ENCODE results near the gene SLC35D2.

Gene SLC35D2

DNA sequence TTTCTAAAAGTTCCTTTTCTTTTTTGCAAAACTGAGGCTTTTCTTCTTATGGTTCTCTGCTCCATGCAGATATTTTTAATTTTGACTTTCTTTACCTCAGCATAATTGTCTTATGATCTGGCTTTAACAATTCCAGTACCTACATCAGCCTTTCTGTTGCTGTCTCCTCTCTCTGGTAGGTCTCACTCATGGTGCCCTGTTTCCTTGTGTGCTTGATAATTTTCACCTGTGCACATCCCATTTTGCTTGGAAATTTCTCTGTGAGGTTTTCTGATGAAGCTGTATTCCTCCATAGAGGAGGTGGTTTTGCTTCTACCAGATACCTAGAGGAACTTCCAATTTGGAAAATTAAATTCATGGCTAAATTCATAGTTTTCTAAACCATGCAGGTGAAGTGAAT lies 79.3 kb downstream of the SLC35D2 start:
- no peak for TF ChIP-seq CTCF (IDR thresholded peaks at IDR 0.05; ENCODE audit: borderline replicate concordance, insufficient read depth, low read depth, low read length)
- H3K4me3 ChIP-seq (ENCODE audit: low read depth, low read length) = no peak overlapping the region

DNA sequence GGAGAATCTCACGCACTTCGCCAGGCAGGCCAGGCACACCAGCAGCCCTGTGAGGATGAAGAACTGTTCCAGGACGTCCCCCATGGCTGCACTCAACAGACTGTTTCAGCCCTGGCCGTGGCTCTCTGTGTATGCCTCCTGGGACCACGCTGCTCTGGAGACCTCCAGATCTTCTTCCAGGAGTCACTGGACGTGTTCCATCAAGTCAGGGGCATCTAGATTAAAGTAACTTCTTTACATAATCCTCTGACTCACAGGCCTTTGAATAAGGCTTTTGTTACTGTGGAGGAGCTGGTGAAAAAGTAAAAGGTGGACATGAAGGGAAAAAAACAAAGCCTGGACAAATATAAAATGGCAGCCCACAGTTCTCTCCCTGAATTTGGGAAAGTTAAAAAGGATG lies 81.5 kb downstream of the SLC35D2 start, which contains the start of gene HSD17B3:
TSS of gene HSD17B3 (minus strand) at position 156 of the 400 bp plus-strand sequence. CDS start at position 84, 72 bp downstream.
- H3K4me3 ChIP-seq (ENCODE audit: low read depth, low read length) = no peak within 1 kb of the TSS
- no peak for TF ChIP-seq CTCF (IDR thresholded peaks at IDR 0.05; ENCODE audit: borderline replicate concordance, insufficient read depth, low read depth, low read length)

DNA sequence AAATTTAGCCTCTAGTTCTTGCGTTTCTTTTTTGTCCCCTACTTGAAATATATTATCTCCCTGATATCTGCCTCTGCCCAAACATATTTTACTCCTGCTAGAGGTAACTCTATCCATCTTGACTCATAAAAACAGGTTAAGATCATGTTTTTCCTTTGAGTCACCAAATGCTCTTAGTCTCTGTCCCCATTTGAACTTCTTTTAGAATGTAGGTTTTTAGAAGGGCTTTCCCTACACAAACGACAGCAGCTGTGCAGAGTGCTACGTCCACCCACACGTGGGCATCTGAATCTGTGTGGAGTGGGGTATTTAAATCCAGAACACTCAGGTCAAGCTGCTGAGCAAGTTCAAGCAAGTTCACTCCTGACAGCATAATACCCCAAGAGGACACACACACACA lies 83.7 kb downstream of the SLC35D2 start:
- TF ChIP-seq CTCF (IDR thresholded peaks at IDR 0.05; ENCODE audit: borderline replicate concordance, insufficient read depth, low read depth, low read length) = no peak
- H3K4me3 ChIP-seq (ENCODE audit: low read depth, low read length) = no peak overlapping the region

GRCh38 chr9:96294159-96294545 lies 89.4 kb downstream of the SLC35D2 start:
- TF ChIP-seq CTCF (IDR thresholded peaks at IDR 0.05; ENCODE audit: borderline replicate concordance, insufficient read depth, low read depth, low read length) = no peak
- H3K4me3 ChIP-seq (ENCODE audit: low read depth, low read length) = no peak overlapping the region

DNA sequence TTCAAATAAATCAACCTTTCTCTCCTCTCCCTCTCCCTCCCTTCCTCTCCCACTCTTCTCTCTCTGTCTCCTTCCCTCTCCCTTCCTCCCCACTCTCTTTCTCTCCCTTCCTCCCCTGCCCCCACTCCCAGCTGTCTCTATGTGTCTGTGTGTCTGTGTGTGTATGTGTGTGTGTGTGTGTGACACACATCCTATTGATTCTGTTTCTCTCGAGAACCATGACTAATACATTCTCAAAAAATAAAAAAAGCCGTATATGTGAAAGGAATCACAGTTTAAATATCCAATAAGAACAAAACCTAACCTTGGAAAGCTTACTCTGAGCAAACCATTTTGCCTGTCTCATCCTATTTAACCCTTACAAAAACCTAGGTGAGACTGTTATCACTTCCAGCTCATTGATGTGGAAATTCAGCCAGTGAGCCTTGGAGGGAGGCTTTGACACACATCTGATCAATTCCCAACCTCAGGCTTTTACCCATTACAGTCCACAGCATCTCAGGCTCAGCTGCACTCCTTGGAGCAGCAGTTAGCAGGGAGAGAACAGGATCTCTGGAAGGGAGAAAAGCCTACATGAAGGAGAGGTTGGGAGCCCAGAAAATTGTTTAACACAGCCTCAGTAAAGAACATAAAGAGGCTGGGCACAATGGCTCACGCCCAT lies 89.9 kb downstream of the SLC35D2 start:
- H3K4me3 ChIP-seq (ENCODE audit: low read depth, low read length) = no peak overlapping the region
- no peak for TF ChIP-seq CTCF (IDR thresholded peaks at IDR 0.05; ENCODE audit: borderline replicate concordance, insufficient read depth, low read depth, low read length)

DNA sequence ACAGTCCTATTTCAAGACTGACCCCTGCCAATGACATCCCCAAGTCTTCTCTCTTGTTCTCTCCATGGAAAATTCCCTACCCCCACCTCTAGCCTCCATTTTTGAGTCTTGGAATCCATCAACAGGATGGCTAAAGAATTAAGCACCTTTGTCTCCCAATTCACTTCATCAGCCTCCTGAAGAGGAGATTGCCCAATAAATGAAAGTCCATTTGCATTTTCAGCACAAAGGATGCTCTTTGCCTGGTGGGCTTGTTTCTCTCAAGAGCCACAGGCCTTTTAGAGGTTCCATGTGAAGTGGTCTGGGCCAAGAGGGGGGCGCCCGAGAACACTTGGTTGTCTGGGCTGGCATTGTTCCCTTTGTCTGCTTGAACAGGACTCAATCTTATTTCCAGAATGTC lies 94.1 kb downstream of the SLC35D2 start:
- no peak for TF ChIP-seq CTCF (IDR thresholded peaks at IDR 0.05; ENCODE audit: borderline replicate concordance, insufficient read depth, low read depth, low read length)
- no peak overlapping the region for H3K4me3 ChIP-seq (ENCODE audit: low read depth, low read length)

GRCh38 chr9:96281641-96282040 lies 101.9 kb downstream of the SLC35D2 start:
- H3K4me3 ChIP-seq (ENCODE audit: low read depth, low read length) = no peak overlapping the region
- no peak for TF ChIP-seq CTCF (IDR thresholded peaks at IDR 0.05; ENCODE audit: borderline replicate concordance, insufficient read depth, low read depth, low read length)
